GM12865 (cell line): Measurements from ENCODE around the gene TNFAIP6.
"Not testable (repeated sequence)": the region's sequence is repeated elsewhere in the genome, so short reads cannot be mapped to it uniquely, and the experiment has no call there.

Experiments
- DNase-seq: peaks from one replicate; pipeline ENCODE4 v3.0.0; 2010; ENCODE audit warnings: low read depth
- H3K4me3 ChIP-seq: 2 replicates; pipeline ENCODE4 v1.5.1; 2011; ENCODE audit warnings: mild to moderate bottlenecking, low read depth, low read length, control low read depth
- TF ChIP-seq, protein P1 (sequence below): IDR thresholded peaks from 2 replicates; pipeline ENCODE4 v1.5.1; 2011; ENCODE audit warnings: low read length, control low read depth, low read depth, inconsistent platforms; ENCODE audit not compliant: insufficient read depth; ENCODE audit errors: missing control alignments

TNFAIP6 gene

GRCh38 chr2:151334082-151334815 is 23.1 kb upstream of the TNFAIP6 start:
- TF ChIP-seq, protein P1, sequence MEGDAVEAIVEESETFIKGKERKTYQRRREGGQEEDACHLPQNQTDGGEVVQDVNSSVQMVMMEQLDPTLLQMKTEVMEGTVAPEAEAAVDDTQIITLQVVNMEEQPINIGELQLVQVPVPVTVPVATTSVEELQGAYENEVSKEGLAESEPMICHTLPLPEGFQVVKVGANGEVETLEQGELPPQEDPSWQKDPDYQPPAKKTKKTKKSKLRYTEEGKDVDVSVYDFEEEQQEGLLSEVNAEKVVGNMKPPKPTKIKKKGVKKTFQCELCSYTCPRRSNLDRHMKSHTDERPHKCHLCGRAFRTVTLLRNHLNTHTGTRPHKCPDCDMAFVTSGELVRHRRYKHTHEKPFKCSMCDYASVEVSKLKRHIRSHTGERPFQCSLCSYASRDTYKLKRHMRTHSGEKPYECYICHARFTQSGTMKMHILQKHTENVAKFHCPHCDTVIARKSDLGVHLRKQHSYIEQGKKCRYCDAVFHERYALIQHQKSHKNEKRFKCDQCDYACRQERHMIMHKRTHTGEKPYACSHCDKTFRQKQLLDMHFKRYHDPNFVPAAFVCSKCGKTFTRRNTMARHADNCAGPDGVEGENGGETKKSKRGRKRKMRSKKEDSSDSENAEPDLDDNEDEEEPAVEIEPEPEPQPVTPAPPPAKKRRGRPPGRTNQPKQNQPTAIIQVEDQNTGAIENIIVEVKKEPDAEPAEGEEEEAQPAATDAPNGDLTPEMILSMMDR, result no peak
- H3K4me3 ChIP-seq, result no peak overlapping the region
- DNase-seq, result no peak

DNA sequence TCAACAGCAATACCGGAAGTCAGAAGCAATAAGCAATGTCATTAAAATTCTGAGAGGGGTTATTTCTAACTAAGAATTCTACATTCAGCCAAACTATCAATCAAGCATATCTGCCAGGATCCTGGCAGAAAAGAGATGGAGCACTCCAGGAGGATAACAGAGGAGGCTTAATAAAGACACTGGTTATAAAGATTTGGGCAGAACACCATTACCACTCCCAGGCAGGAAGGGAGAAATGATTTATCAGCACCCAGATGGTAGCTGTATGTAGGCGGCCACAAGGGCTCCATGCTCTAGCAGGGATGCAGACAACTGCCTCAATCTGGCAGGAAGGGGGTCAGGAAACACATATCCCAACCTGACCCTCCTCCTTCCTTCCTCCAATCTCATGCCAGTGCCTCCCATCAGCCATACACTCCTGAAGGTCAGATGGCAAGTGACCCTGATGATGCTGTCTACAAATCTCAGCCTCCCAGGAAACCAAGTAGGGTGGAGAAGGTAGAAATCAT is 20.5 kb upstream of the TNFAIP6 start:
- TF ChIP-seq, protein P1, result no peak
- DNase-seq, result no peak
- H3K4me3 ChIP-seq, result no peak overlapping the region

- TF ChIP-seq, protein P1, result no peak
- no peak overlapping the region for H3K4me3 ChIP-seq
- DNase-seq, result no peak
Measured at GRCh38 chr2:151337643-151338042, 19.7 kb upstream of the TNFAIP6 start.

GRCh38 chr2:151338115-151338514 is 19.3 kb upstream of the TNFAIP6 start:
- TF ChIP-seq, protein P1, result no peak
- no peak for DNase-seq
- no peak overlapping the region for H3K4me3 ChIP-seq

GRCh38 chr2:151343073-151343472 is 14.3 kb upstream of the TNFAIP6 start:
- no peak for DNase-seq
- TF ChIP-seq, protein P1, result no peak
- H3K4me3 ChIP-seq, result no peak overlapping the region

DNA sequence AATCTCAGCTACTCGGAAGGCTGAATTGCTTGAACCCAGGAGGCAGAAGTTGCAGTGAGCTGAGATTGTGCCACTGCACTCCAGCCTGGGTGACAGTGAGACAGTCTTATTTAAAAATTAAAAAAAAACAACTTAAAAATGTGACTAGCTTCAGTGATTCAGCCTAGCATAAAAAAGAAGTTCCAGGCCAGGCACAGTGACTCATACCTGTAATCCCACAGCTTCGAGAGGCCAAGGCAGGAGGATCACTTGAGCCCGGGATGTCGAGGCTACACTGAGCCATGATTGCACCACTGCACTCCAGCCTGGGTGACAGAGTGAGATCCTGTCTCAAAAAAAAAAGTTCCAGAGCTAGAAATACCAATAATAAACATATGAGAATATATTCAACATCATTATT is 13.2 kb upstream of the TNFAIP6 start:
- H3K4me3 ChIP-seq, DNase-seq: not testable (repeated sequence)

- DNase-seq, result no peak
- TF ChIP-seq, protein P1, result no peak
- H3K4me3 ChIP-seq, result no peak overlapping the region
Measured at GRCh38 chr2:151344906-151345305, 12.5 kb upstream of the TNFAIP6 start.
